ENCODE measurements around the gene BCL2L11.

Gene BCL2L11

GRCh38 chr2:111192776-111193368 lies 72.2 kb downstream of the BCL2L11 start:
- no peak for DNase-seq (ENCODE audit: low spot score)

- DNase-seq (ENCODE audit: low spot score), result no peak
Observed at GRCh38 chr2:111194835-111195621, 74.3 kb downstream of the BCL2L11 start.

GRCh38 chr2:111196435-111196834 lies 75.7 kb downstream of the BCL2L11 start:
- DNase-seq (ENCODE audit: low spot score), result no peak

GRCh38 chr2:111198701-111199100 lies 78.0 kb downstream of the BCL2L11 start:
- DNase-seq (ENCODE audit: low spot score), result no peak

- DNase-seq (ENCODE audit: low spot score), result no peak
Observed at GRCh38 chr2:111199840-111200239, 79.1 kb downstream of the BCL2L11 start.

DNA sequence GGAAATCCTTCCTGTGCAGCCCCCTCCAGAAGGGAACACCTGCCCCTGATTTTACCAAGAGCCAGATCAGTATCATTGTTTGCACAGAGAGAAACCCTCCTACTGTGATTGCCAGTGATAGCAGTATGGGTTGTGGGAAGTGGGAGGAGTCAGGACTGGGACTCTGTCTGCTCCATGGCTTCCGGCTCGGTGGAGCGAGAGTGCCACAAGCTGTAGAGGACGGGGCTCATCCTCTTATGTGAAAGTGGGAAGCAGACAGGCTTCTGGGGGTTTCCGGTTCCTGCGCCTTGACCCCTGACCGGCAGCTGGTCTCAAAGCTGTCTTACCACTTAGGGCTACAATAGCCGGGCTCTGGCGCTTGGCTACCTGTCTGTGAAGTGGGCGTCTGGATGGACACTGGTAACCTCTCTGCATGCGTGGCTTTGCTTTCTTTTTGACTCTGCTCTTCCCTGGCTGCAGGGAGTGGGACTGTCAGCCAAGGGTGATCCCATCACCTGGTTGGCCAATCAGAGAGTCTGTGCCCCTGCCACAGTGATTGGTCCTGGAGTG lies 79.7 kb downstream of the BCL2L11 start:
- DNase-seq (ENCODE audit: low spot score), result no peak

GRCh38 chr2:111201214-111201613 lies 80.5 kb downstream of the BCL2L11 start:
- no peak for DNase-seq (ENCODE audit: low spot score)

DNA sequence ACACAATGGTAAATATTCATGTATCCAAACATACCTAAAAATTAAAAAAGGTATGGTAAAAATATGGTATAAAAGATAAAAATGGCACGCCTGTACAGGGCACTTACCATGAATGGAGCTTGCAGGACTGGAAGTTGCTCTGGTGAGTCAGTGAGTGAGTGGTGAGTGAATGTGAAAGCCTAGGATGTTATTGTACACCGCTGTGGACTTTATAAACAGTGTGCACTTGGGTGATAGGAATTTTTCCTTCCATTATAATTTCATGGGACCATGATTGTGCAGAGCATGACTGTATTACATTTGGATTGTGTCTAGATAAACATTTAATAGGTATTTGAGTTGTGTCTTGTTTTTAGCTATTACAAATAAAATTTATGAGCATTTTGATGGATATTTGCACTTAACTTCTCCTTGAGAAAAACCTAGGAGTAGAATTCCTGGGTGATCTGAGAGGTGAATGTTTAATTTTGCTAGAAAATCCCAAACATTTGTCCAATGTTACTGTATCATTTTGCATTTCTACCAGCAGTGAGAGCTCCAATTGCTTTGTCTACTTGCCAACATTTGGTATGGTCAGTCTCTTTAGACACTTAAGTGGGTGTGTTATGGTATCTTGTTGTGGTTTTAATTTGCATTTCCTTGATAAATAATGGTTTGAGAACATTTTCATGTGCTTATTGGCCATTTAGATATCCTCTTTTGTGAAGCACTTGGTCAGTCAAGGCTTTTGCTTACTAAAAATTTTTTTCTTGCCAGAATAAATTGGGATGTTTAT lies 81.7 kb downstream of the BCL2L11 start:
- DNase-seq (ENCODE audit: low spot score), result no peak

DNA sequence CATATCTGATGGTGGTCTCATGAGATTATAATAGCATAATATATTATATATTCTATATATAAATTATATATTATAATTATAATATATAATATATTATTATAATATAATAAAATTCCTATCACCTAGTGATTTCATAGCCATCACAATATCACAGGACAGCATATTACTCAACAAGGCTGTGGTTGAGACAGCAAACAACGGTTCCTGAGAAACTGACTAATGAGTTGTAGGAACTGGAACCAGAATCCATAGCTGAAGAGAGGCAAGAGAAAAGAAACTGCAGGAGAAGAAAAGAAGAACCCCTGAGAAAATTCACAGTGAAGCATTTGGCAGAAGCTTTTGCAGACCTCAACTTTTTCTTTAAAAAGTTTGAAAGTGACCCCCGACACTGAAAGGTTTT lies 84.0 kb downstream of the BCL2L11 start:
- DNase-seq (ENCODE audit: low spot score), result no peak

DNA sequence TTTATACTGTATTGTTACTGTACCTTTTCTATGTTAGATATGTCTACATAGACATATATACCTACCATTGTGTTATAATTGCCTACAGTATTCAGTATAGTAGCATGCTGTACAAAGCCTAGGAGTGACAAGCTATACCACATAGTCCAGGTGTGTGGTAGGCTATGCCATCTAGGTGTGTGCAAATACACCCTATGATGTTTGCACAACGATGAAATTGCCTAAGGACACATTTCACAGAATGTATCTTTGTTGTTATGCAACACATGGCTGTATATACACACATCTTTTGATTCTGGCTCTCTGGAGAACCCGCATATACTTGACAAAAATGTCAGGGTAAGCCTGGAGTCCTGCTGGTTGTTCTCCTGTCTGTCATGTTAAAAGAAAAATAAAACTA lies 85.1 kb downstream of the BCL2L11 start:
- no peak for DNase-seq (ENCODE audit: low spot score)

- no peak for DNase-seq (ENCODE audit: low spot score)
Observed at GRCh38 chr2:111207851-111208250, 87.1 kb downstream of the BCL2L11 start.

DNA sequence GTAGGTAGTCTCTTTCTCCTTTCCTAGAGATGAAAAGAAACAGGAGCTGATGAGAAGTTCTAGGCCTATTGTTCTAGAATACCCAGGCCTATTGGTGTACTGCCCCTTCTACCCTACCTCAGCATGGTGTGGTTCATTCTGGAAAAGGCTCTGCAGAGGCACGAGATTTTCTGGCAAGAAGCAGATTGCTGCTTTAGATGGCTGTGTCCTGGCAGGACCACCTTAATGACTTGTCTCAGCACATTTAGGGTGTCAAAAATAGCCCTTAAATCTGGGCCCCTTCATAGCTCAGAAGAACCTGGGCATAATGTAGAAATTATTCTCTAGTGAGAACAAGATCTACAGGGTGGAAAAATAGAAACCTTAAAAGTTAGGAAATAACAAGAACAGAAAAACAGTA lies 87.9 kb downstream of the BCL2L11 start:
- no peak for DNase-seq (ENCODE audit: low spot score)

- no peak for DNase-seq (ENCODE audit: low spot score)
Observed at GRCh38 chr2:111209045-111209514, 88.4 kb downstream of the BCL2L11 start.

DNA sequence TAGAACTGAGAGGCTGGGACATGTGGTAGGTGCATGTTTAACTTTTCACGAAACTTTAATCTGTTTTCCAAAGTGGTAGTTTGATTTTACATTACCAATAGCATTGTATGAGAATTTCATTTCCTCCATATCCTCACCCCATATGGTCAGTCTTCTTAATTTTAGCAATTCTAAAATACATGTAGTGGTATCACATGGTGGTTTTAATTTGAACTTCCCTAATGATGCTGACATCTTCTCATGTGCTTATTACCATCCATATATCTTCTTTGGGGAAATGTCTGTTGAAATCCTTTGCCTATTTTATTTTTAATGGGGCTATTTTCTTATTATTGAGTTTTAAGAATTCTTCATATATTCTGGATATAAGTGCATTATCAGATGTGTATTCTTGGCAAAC lies 89.3 kb downstream of the BCL2L11 start:
- DNase-seq (ENCODE audit: low spot score), result no peak

- DNase-seq (ENCODE audit: low spot score), result no peak
Observed at GRCh38 chr2:111213877-111214276, 93.2 kb downstream of the BCL2L11 start.

- DNase-seq (ENCODE audit: low spot score), result no peak
Observed at GRCh38 chr2:111216811-111217652, 96.3 kb downstream of the BCL2L11 start.

Measured in putamen (tissue), 1 donor.